ENCODE results near the gene ZNF133.

- TF ChIP-seq EZH2 (IDR thresholded peaks at IDR 0.05; ENCODE audit: low read length) = no peak
- no peak for TF ChIP-seq CTCF (optimal IDR thresholded peaks at IDR 0.05 in 1 of 3, IDR thresholded peaks at IDR 0.05 in 1 of 3, conservative IDR thresholded peaks at IDR 0.05 in 1 of 3; ENCODE audit: extremely low read depth in 1 of 3, insufficient read depth in 2 of 3, low read length in 3 of 3)
Measured at GRCh38 chr20:18259730-18260129, 28.6 kb upstream of the ZNF133 start.

Data from keratinocyte (primary cell).